ENCODE results near the gene MED6.

MED6 gene

DNA sequence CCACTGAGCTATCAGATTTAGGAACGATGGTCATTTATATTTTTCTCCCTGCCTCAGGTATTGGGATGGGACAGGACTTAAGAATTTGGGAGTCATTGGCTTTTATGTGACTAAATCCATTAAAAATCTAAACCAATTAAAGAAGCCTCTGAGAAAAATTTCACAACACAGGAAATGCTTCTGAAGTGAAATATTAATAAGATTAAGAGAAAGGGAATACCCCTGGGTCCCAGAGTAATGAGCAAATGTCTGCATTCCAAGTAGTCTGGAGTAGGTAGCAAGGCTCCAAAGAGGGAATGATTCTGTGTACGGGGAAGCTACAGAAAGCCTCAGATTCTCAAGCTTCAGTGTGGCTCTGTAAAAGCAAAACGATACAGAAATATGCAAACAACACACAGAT lies 707 bp upstream of the MED6 start:
- DNase-seq (ENCODE audit: low read depth) = peak; percentile 68
- TF ChIP-seq, protein P1, sequence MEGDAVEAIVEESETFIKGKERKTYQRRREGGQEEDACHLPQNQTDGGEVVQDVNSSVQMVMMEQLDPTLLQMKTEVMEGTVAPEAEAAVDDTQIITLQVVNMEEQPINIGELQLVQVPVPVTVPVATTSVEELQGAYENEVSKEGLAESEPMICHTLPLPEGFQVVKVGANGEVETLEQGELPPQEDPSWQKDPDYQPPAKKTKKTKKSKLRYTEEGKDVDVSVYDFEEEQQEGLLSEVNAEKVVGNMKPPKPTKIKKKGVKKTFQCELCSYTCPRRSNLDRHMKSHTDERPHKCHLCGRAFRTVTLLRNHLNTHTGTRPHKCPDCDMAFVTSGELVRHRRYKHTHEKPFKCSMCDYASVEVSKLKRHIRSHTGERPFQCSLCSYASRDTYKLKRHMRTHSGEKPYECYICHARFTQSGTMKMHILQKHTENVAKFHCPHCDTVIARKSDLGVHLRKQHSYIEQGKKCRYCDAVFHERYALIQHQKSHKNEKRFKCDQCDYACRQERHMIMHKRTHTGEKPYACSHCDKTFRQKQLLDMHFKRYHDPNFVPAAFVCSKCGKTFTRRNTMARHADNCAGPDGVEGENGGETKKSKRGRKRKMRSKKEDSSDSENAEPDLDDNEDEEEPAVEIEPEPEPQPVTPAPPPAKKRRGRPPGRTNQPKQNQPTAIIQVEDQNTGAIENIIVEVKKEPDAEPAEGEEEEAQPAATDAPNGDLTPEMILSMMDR (conservative IDR thresholded peaks at IDR 0.05; ENCODE audit: low read depth, low read length) = no peak
- H3K4me3 ChIP-seq (ENCODE audit: low read depth, low read length) = peak overlapping the region; percentile 66

DNA sequence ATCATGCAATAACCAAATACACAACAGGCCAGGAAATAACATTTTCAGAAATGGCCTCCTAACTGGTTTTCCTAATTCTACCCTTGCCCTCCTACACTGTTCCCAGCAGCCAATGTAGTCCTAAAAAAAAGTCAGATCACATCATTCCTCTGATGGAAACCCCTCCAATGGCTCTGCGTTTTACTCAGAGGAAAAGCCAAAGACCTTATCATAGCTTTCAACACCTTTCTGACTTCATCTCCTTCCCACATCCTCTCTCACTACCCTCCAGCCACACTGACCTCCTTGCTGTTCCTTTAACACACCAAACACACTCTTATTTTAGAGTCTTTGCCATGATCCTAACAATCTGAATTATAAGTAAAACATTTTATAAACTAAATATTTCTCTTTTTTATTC lies 1.1 kb downstream of the MED6 start:
- no peak for DNase-seq (ENCODE audit: low read depth)
- no peak overlapping the region for H3K4me3 ChIP-seq (ENCODE audit: low read depth, low read length)
- TF ChIP-seq, protein P1 (conservative IDR thresholded peaks at IDR 0.05; ENCODE audit: low read depth, low read length) = no peak

DNA sequence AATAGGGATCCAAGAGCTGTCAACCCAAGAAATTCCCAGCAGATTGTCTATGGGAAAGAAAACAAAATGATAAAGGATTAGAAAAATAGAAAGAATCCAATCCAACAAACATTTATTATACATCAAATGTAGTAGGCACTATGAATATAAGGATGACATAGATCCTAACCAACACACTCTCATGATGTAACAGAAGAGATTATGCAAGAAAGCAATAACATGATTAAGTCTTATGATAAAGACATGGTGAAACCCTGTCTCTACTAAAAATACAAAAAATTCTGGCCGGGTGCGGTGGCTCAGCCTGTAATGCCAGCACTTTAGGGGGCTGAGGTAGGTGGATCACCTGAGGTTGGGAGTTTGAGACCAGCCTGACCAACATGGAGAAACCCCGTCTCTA lies 2.7 kb downstream of the MED6 start:
- H3K4me3 ChIP-seq (ENCODE audit: low read depth, low read length) = no peak overlapping the region
- TF ChIP-seq, protein P1 (conservative IDR thresholded peaks at IDR 0.05; ENCODE audit: low read depth, low read length) = no peak
- no peak for DNase-seq (ENCODE audit: low read depth)

DNA sequence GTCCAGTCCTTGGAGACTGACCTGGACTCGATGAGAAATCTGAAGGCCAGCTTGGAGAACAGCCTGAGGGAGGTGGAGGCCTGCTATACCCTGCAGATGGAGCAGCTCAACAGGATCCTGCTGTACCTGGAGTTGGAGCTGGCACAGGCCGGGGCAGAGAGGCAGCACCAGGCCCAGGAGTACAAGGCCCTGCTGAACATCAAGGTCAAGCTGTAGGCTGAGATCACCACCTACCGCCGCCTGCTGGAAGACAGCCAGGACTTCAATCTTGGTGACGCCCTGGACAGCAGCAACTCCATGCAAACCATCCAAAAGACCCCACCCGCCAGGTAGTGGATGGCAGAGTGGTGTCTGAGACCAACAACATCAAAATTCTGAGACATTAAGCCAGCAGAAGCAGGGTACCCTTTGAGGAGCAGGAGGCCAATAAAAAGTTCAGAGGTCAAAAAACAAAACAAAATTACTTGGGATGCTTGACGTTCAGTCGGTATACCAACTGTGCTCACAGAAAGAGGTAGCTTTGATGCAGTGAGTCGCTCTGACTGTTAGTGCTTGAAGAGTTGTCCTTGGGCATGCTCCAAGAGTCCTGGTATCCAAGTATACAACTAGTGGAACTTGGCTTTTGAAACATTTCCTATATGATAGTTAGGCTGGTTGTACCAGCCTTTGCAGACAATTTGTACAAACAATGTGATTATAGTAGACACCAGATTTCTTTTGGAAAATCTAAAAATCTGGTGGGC lies 4.8 kb downstream of the MED6 start:
- peak; percentile 8 for DNase-seq (ENCODE audit: low read depth)
- TF ChIP-seq, protein P1 (conservative IDR thresholded peaks at IDR 0.05; ENCODE audit: low read depth, low read length) = no peak

DNA sequence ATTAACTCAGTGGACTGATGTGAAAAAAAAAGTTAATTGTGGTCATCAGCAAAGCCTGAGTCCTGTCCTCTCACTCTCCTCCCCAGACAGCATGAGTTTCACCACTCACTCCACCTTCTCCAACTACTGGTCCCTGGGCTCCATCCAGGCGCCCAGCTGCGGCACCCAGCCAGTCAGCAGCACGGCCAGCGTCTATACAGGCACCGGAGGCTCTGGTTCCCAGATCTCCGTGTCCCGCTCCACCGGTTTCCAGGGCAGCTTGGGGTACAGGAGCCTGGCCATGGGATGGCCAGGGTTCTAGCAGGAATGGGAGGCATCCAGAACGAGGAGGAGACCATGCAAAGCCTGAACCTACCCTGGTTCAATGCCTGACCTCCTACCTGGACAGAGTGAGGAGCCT lies 6.0 kb downstream of the MED6 start:
- DNase-seq (ENCODE audit: low read depth) = no peak
- TF ChIP-seq, protein P1 (conservative IDR thresholded peaks at IDR 0.05; ENCODE audit: low read depth, low read length) = no peak

More for the DNA sequence above, 4.8 kb downstream of the MED6 start:
- H3K4me3 ChIP-seq (ENCODE audit: low read depth, low read length) = no peak overlapping the region

DNA sequence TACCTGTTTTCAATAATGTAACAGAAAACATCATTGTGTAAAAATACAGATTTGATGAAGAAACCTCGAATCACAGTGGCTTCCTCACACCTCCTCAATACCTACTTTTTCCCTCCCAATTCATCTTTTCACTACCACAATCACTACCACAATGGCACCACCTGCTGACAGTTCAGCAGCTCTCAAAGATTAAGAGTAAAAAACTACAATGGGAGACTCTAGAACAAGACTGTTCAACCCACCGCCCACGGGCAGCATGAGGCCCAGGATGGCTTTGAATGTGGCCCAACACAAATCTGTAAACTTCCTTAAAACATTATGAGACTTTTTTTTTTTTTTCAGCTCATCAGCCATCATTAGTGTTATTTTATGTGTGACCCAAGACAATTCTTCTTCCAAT lies 15.2 kb downstream of the MED6 start:
- no peak overlapping the region for H3K4me3 ChIP-seq (ENCODE audit: low read depth, low read length)
- TF ChIP-seq, protein P1 (conservative IDR thresholded peaks at IDR 0.05; ENCODE audit: low read depth, low read length) = peak; percentile 25
- peak; percentile 13 for DNase-seq (ENCODE audit: low read depth)

More for the DNA sequence above, 6.0 kb downstream of the MED6 start:
- H3K4me3 ChIP-seq (ENCODE audit: low read depth, low read length) = no peak overlapping the region

DNA sequence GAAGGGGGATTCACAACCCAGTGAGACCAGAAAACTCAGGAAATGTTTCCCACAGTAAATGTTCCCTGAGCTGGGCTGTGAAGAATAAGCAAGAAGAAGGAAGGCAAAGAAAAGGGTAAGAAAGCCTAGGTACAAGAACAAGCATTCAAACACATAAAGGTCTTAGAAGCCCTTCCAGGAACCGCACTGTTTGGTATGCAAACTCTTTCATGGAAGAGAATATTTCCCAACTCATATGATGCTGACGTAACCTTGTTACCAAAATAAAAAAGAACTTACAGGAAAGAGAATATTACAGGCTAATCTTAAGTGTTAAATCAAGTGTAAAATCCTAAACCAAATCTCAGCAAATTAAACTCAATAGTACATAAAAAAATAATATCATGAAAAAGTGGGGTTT lies 23.6 kb downstream of the MED6 start:
- DNase-seq (ENCODE audit: low read depth) = peak; percentile 9
- TF ChIP-seq, protein P1 (conservative IDR thresholded peaks at IDR 0.05; ENCODE audit: low read depth, low read length) = no peak
- H3K4me3 ChIP-seq (ENCODE audit: low read depth, low read length) = no peak overlapping the region
